Fibroblast of peridontal ligament (primary cell): ENCODE measurements around the gene REXO1.

Experiments
- DNase-seq: peaks from one replicate; pipeline ENCODE4 v3.0.0-alpha.2; 2010; ENCODE audit errors: extremely low read depth

REXO1 gene

DNA sequence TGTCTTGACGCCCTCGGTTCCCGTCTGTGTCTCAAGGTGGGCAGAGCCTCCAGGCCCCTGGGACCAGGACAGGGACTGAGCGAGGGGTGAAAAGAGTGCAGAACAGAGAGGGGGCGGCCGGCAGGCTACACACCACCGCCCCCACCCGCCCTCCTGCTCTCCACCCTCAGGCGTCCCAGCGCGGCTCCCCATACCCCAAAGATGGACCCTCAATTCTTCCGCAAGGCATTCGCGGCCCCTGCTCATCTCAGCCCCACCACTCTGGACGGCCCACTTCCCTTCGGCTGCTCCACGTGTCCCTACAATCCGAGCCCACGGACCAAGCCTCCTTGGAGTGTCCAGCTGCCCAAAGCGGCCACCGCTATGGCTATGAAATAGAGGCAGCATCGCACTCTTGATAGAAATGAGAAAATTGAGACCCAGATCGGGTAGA is 13.3 kb upstream of the REXO1 start:
- DNase-seq = no peak

DNA sequence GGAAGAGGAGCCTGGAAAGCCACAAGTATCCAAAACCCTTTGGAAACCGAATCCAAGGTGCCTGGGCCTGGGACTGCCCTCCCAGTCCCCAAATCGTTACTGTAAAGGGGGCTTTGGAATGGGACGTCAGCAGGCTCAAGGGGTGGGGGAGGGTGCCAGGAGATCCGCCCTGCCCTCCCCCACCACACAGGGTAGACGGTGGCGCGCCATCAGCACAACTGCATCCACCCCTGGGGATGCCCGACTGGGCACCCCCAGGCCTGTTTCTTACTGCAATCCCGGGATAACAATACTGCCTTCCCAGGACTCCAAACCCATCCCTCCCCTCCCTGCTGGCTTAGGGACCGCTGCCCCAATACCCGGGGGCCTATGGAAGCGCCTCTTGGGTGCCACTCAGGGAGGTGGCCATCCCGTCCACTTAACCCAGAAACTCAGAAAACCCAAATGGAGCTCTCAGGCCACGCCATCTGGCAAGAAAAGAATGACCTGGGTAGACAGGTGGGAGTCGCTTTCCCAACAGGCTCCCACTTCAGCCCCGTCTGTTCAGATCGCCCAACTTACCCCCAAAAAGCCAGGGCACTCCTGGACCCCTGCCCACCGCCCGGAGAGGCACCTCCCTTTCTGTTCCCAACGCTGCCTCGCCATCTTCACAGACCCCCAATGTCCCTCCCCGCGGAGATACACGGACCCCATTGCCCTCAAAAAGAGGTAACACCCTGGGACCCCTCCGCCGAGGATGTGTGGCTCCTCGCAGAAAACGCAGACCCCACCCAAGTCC is 12.7 kb upstream of the REXO1 start:
- no peak for DNase-seq

DNA sequence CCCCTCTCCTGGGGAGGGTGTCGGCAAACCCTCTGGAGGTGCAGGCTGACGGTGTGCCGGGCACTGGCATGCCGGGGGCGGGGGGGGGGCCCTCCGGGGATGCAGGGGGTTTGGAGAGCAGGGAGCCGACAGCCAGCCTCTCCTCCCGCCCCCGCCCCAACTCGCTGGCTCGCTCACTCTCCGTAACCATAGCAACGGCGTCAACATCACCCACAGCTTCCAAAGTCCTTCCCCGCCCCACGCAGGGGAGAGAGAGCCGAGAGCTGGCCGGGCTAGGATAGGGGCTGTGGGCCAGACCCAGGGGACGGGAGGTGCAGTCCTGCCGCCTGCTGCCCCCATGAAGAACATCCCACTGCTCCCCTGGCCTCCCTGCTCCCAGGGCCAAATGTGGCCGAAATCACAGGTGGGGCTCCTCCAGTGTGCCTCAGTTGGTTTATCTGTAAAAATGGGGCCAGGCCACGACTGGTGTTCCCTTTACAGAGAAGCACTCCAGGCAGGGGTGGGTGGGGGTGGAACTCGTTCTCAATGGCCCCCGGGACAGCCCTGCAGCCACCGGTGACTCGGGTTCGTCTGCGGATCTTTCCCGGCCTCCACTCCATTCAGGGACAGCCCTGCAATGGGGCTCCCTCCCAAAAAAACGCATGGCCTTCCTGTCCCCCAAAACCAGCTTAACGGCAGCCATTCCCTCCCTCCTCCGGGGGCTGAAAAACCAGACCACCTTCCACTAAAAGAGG is 11.9 kb upstream of the REXO1 start:
- DNase-seq = peak; percentile 70

DNA sequence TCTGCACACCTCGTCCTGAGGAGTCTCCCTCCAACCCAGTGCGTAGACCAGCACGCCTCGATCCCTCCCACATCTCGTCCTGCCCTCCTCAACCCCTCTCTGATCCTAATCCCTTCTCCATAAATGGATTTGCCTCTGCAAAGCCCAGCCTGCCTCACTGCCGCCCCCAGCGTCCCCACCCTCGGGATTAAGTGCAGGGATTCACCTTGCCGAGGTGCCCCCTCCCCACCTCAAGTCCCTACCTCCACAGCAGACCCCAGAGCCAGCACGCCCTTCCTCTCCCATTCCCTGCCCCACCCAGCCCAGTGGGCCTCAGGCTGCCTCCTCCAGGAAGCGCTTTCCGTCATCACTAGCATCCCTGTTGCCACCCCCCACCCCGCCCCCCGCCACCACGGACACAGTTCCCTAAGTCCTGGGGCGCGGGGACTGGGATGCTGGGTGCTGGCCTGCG is 11.1 kb upstream of the REXO1 start:
- DNase-seq = no peak

DNA sequence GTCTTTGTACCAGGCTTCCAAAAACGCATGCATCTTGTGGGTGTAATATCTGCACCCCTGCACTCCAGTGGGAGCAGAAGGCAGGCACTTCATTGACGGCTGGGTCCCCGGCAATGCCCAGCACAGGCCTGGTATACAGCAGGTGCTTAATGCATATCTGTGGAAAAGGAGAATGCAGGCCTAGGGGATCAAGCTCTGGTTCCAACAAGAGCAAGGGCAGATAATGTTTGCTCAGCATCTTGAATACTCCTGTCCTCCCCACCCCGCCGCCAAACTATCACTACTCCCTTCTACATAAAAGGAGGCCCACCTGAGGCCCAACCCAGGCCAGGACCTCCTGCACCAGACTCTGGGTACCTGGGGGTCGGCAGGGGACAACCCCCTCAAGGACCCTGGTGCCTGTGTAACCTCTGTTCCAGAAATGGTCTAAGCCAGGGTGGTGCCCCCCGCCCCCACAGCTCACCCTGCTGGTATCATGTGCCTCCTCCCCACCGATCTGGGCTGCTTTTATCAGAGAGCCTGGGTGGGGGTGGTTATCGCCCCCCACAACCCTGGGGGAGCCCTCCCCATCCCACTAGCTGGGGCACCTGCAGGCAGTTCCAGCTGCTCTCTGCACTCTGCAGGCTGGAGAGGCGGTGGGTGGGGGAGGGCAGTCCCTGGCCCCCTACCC is 10.3 kb upstream of the REXO1 start:
- no peak for DNase-seq

DNA sequence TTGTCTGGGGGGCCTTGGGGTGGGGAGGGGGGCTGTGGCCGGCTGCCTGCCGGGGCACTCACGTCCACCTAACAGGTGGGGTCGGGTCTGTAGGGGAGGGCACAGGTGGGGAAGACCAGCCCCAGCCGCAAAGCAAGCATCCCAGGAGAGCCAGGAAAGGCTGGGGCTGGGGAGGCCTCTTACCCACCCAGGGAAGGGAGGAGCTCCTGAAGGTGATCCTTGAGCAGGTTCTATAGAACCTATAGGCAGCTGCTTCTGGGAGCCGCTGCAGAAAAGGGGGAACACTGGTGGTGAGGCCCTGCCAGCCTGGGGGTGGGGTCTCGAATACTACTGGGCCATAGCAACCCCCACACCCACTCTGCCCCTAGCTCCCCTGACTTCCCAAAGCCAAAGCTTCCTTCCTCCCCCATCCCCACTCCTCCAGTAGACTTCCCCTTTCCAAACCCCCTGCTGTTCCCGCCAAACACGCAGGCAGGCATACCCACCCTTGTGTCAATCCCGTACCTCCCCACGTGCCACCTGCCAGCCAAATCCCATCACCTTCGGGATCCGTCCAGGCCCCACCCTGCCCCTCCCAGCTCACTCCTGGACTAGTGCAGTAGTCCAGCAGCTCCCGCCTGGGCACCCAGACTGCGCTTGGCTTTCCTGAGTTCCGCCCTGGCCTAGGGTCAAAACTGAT is 9.5 kb upstream of the REXO1 start:
- no peak for DNase-seq

DNA sequence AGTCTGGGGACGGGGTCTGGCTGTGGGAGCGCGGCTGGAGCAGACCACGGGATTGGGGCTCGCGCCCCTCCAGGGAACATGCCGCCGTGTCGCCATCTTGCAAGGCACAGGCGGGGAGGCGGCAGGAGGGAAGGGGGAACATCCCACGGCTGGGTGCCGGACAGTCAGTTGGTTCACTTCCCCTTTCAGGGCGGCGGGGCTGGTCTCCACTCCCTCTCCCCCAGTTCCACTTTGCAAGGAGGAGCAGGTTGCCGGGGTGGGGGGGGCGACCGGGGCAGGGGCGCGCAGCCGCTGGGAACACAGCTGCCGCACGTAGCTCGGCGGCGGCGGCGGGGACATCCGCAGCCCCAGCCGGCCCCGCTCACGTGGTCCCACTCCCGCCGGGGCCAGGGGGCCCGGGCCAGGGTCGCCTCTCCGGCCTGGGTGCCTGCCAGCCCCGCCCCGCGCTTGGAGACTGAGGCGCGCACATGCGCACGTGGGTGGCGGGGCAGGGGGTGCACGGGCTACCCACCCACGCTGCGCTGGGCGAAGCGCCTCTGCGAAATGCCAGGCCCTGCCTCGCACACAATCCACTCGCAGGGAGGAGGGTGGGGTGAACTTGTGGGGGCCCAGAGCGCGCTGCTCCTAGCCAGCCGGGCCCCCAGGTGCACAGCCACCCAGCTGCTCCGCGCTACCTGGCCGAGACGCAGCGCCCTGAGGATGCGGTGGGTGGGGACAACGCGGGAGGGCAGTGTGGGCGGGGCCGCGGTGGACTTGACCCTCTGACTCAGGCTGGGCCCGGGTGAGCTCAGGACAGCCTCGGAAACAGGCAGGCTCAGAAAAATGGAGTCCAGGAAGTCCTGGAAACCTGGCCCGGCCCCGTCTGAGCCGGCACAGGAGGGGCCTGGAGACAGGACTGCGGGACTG is 8.7 kb upstream of the REXO1 start:
- DNase-seq = peak; percentile 44

DNA sequence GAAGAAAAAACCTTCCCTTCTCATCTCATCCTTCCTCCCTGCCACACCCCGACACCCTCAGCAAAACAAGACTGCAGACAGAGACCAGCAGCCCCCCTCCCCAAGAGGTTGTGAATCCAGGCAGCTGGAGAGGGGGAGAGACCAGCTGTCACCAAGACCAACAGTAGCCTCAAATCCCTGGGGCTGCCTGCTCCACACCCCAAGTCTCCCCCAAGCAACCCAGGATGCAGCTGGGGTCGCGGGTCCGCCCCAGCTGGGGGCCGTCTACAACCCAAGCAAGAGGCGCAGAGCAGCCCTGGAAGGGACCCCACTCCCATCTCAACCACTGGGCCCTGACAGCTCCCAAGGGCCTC is 8.0 kb upstream of the REXO1 start:
- DNase-seq = no peak

DNA sequence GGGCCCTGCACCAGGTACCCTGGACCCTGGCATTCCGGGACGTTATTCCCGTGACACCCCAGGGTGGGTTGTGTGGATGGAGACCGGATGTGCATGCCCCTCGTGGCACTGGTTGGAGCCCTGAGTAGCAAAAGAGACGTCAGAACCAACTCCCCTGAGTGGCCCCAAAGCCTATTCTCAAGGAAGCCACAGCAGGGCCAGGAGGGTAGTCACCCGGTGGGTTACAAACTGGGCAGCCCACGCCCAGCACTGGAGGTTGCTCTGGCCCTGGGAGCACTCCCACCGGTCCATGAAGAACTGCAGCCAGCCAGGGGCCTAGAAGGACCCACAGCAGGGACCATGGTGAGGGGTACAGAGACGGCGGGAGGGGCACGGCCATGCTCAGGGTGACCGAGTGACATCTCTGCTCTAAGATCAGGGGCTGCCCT is 7.6 kb upstream of the REXO1 start:
- no peak for DNase-seq

DNA sequence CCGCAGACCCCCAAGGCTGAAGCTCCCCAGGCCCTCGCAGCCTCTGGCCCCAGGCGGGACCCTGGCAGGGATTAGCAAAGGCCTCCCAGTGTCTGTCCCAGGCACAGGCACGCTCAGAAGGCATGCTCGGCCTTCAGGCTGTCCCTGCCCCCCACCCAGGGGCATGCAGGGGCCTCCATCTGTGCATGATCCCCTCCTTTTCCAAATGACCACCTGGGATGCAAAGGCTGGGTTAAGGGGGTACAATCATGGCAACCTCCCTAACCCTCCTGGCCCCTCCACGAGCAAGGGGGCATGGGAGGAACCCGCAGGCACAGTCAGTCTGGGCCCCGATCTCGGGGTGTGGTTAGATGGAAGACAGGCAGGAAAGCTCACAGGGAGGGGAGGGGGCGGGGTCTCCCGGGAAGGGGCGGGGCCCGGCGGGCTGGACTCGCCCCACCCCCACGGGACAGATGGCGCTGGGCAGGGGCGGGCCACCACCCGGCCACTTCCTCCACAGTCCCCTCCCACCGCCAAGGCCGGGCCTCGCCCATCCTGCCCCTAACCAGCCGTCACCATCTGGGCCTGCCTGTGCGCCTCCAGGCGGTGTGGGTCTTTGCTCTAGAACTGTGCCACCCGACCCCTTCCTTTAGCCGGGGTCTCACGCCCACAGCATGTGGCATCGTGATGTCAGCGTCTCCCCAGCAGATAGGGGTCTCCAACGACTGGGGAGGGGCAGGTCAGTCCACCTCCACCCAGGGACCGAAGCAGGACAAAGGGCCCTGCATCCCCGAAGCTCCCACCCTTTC is 7.0 kb upstream of the REXO1 start:
- DNase-seq = no peak

DNA sequence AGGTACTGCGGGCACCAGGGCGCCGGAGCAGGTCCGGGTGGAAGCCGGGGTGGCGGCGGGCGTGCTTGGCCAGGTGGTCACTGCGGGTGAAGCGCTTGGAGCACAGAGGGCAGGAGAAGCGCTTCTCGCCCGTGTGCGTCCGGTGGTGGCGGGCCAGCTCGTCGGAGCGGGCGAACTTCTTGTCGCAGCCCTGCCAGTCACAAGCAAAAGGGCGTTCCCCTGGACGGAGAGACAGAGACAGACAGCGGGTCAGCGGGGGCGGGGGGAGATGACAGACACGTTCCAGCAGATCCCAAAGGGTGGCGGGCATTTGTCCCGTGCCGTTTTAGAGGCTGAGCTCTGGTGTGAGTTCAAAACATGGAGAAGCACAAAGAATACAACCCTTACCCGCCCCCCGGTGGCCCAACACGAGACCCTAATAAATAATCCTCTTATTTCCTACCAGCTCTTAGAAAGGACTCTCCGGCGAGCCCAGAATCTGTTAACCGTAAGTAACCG is 6.3 kb upstream of the REXO1 start:
- no peak for DNase-seq

DNA sequence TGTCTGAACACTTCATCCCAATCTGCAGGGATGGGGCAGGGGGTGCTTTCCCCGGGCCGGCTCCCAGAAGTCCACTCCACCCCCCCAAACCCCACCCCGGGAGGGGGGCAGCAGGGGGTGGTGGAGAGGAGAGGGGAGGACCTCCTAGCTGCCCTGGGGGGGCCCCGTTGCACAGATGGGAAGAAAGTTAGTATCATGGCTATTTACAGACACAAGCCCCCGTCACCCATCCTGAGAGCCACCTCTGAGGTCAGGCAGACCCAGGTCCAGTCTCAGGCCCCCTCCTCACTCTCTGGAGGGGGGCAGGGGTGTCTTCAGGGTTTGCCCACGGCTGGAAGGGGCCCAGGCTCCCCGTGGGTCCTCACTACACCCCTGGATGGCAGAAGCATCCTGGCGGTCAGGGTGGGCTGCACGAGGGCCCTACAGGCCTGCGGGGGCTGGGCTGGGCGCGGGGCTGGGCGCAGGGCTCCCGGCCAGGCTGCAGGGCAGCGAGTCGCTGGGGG is 5.8 kb upstream of the REXO1 start:
- no peak for DNase-seq

DNA sequence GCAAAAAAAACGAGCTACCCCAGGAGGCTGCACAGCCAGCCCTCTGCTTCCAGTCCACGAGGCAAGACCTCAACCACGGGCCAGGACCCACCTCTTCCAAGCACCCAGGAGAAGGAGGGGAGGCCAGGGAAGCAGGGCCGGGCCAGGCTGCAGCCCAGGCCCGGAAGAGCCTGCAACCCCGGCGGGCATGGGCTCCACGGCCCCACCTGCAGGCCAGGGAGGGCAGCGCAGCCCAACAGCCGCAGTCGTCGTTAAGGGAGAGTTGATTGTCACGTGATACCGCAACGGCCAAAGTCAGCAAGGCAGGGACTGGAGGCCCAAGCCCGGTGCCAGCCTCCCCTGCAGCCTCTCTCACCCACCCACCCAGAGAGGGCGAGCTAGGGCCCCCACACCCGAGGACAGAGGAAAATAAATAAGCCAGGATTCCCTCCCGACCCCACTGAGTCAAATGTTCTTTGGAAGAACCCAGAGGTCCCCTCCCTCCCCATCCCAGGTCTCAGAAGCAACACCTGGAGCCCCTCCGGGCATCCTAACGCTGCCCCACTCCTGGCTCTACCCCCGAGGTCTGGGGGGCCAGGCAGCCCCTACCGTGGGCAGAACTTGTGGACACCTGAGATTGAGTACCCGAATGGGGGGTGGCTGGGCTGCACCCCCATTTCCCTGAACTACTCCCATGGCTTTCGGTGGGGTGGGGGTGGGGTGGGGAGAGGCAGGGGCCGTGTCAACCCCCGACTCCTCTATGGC is 5.2 kb upstream of the REXO1 start:
- peak; percentile 50 for DNase-seq

DNA sequence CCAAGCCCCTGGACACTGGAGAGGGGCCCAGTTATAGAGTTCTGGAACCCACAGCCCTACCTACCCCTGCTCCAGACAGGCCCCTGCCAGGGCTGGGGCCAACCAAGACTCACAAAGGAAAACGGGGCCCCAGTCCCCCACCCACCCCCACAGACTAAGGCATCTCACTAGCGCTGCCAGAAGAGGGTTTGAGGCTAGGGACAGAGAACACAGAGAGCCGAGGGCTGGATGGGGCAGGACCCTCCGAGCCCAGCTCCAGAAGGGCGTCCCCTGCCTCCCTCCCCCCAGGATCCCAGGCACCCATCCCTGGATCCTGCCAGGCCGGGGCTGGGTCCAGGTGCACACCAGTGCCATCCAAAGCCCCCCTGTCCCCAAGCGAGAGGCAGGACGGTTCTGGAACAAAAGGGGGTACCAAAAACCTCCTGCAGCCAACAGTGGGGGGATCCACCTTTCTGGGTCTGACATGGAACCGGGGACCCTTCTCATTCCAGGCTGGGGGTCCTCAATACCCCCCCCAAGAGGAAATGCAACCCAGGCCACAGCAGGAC is 4.4 kb upstream of the REXO1 start:
- no peak for DNase-seq

DNA sequence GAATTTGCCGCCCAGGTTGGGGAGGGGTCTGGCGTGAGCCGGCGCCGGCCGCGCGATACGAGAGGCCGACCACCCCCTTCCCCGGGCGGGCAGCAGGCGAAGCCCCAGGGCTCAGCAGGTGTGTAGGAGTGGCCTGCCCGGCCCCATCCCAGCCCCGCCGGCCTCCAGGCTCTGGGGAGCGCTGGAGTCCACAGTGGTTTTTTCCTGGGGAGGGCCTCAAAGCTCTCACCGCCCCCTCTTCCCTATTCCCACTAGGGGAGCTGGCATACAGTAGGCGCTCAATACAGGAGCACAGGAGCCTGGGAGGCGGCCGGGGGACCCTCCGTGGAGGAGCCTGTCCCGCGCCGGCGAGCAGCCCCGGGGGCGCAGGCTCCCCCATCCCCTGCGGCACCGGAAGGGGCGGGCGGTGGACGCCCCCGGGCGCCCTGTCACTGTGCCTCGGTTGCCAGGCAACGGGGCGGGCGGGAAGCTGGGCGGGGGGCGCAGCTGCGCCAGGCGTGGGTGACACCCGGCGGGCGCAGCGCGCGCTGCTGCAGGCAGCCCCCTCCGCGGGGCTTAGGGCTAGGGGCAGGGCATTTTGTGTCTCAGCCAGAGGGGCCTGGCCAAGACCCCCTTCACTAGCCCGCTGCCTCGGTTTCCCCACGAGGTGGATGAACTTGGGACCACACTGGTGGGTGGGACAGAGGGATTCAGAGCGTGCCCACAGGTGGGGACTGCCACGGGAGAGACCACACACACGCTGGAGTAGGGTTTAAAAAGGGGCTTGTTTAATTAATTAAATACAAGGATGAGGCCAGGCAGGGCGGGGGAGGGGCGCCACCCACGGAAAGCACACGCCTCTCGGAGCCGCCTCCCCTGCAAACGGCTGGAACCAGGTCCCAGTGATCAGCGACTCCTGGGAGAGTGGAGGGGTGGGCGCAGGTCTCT is 3.6 kb upstream of the REXO1 start:
- DNase-seq = no peak

DNA sequence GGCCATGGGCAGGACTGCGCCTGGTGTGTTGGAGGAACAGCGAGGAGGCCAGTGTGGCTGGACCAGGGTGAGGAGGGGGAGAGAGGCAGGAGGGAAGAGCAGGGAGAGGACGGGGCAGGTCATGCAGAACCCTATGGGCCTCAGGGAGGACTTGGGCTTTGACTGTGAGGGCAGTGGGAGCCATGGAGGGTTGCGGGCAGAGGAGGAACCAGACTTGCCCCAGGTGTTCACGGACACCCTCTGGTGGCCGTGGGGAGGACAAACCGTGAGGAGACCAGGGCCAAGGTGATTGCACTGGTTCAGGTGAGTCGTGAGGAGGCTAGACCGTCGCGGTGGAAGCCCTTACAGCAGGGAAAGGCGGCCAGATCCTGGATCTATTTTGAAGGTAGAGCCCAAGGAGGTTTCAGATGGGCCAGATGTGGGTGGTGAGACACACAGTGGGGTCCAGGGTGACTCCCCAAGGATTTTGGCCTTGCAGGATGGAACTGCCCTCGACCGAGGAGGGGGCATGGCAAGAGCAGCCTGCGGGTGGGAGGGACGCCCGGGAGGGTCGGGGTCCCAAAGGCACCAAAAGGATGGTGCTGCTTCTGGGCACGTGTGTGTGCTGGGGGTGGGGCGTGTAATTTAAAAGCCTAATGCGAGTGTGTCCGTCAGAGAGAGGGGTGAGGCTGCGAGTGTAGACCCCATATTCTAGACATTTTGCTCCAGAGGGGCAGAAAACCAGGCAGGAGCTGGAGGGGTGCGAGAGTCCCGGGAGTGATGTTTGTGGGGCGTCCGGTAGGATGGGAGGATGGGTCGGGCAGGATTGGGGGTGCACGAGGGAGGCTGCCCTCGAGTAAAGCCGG is 2.7 kb upstream of the REXO1 start:
- no peak for DNase-seq

DNA sequence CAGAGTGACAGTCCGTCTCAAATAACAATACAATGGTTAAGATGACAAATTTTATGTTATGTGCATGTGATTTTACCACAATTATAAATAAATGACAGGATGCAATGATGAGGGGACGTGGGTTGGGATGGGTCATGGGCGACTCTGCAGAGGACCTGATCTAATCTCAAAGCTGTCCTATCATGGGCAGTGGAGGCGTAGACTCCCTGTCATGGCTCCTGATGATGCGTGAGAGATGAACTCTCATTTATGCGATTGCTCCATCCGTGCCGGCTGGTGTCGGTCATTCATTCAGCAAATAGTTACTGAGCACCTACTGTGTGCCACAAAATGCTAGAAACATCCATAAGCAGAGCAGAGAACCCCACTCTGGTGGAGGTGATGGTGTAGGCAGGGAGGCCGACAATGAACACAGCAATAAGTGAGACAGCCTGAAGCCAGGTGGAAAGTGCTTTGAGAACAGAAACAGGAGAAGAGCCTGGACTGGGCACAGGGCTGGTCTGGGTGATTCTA is 1.7 kb upstream of the REXO1 start:
- DNase-seq = no peak
